Lower leg skin (tissue), 3 donors: ENCODE data around the gene POP4.

Source experiments
- POLR2A ChIP-seq, 2 donors: fragments of 450-650 bp; IDR thresholded peaks; one replicate each; pipeline ENCODE4 v1.6.1; 2016 to 2017; ENCODE audit warnings: antibody characterized with exemption in 2 of 2, mild to moderate bottlenecking in 1 of 2, moderate library complexity in 1 of 2
- TF ChIP-seq, protein P1 (sequence below), 3 donors: fragments of 450-650 bp; IDR thresholded peaks; one replicate each; pipeline ENCODE4 v1.5.1; 2016; ENCODE audit warnings: antibody characterized with exemption in 3 of 3, mild to moderate bottlenecking in 3 of 3, moderate library complexity in 2 of 3

DNA sequence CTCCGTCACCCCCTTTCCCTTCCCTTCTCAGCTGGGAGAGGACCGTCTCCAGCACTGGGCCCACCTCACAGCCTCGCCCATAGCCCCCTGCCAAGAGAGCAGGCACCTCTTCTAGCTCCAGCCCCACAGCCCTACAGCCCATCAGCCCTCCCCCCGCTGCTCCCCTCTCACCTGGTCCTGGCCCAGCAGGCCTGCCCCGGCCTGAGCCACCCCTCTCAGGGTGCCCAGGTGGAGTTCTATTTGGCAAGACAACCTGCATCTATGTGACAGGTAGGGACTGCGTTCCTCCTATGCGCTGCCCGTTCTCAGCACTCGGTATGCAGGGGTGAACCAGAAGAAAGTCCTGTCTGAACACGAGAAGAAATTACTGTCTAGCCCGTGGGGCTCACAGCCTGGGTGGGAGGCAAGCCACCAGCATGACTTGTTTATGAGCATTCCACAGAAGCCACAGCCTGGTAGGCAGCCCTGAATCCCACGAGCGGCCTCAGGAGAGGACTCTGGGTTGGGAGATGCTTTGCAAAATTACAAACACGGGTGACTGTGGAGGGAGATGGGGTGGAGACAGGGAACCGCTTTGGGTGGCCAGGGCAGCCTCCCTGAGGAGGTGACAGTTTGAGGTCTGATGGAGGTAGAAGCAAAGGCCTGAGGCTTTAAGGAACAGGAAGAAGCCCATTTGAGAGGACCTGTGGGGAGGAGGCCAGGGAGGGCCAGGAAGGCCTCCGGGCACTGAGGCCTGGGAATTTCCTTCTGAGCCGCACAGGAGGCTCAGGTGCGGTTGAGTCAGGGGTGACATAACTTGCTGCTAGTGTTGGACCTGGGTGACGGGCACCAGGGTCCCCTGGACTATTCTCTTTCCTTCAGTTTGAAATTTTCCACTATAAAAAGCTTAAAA is 58.0 kb downstream of the POP4 start:
- TF ChIP-seq, protein P1, sequence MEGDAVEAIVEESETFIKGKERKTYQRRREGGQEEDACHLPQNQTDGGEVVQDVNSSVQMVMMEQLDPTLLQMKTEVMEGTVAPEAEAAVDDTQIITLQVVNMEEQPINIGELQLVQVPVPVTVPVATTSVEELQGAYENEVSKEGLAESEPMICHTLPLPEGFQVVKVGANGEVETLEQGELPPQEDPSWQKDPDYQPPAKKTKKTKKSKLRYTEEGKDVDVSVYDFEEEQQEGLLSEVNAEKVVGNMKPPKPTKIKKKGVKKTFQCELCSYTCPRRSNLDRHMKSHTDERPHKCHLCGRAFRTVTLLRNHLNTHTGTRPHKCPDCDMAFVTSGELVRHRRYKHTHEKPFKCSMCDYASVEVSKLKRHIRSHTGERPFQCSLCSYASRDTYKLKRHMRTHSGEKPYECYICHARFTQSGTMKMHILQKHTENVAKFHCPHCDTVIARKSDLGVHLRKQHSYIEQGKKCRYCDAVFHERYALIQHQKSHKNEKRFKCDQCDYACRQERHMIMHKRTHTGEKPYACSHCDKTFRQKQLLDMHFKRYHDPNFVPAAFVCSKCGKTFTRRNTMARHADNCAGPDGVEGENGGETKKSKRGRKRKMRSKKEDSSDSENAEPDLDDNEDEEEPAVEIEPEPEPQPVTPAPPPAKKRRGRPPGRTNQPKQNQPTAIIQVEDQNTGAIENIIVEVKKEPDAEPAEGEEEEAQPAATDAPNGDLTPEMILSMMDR (IDR thresholded peaks at IDR 0.05) = no peak
- no peak for TF ChIP-seq POLR2A (IDR thresholded peaks at IDR 0.05)
